Ishikawa (cell line): ENCODE results near the gene EYA3.

Source experiments
- CEBPB ChIP-seq: IDR thresholded peaks from 2 replicates; pipeline ENCODE4 v1.6.1; 2012
- CREB1 ChIP-seq: IDR thresholded peaks from 2 replicates; pipeline ENCODE4 v1.6.1; 2012; ENCODE audit warnings: low read depth
- EGR1 ChIP-seq: IDR thresholded peaks from 2 replicates; pipeline ENCODE4 v1.6.1; 2012
- EP300 ChIP-seq: IDR thresholded peaks from 2 replicates; pipeline ENCODE4 v1.6.1; 2012; ENCODE audit warnings: borderline replicate concordance
- RAD21 ChIP-seq: IDR thresholded peaks from 2 replicates; pipeline ENCODE4 v1.6.1; 2012; ENCODE audit warnings: low read depth
- TCF12 ChIP-seq: IDR thresholded peaks from 2 replicates; pipeline ENCODE4 v1.6.1; 2012; ENCODE audit warnings: low read depth
- TEAD4 ChIP-seq: IDR thresholded peaks from 2 replicates; pipeline ENCODE4 v1.6.1; 2012
- YY1 ChIP-seq: IDR thresholded peaks from 2 replicates; pipeline ENCODE4 v1.6.1; 2012; ENCODE audit warnings: low read depth
- TF ChIP-seq, protein P1 (sequence below): IDR thresholded peaks from 2 replicates; pipeline ENCODE4 v1.6.1; 2012
- TF ChIP-seq, protein P2 (sequence below): IDR thresholded peaks from 2 replicates; pipeline ENCODE4 v1.6.1; 2012; ENCODE audit warnings: low read depth, mild to moderate bottlenecking

DNA sequence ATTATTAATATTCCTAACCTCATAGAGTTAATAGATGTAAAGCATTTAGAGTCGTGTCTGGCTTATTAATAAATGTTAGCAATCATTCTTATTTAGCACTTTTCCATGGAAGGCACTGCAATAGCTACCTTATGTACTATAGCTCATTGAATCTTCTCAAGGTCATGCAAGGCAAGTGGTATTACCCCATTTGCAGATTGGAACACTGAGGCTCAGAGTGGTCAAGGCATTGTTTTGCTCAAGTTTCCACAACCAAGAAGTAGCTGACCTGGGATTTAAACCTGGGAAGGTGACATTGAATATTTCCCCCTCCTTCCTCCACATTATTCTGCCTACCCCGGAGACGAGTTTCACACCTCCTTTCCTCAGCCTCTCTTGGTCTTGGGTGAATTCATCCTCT is 37.8 kb upstream of the EYA3 start:
- TF ChIP-seq EP300 = no peak
- TF ChIP-seq YY1 = no peak
- TF ChIP-seq CEBPB = no peak
- TF ChIP-seq EGR1 = no peak
- no peak for TF ChIP-seq TEAD4
- TF ChIP-seq, protein P1, sequence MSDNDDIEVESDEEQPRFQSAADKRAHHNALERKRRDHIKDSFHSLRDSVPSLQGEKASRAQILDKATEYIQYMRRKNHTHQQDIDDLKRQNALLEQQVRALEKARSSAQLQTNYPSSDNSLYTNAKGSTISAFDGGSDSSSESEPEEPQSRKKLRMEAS = no peak
- TF ChIP-seq RAD21 = no peak
- no peak for TF ChIP-seq TCF12
- TF ChIP-seq, protein P2, sequence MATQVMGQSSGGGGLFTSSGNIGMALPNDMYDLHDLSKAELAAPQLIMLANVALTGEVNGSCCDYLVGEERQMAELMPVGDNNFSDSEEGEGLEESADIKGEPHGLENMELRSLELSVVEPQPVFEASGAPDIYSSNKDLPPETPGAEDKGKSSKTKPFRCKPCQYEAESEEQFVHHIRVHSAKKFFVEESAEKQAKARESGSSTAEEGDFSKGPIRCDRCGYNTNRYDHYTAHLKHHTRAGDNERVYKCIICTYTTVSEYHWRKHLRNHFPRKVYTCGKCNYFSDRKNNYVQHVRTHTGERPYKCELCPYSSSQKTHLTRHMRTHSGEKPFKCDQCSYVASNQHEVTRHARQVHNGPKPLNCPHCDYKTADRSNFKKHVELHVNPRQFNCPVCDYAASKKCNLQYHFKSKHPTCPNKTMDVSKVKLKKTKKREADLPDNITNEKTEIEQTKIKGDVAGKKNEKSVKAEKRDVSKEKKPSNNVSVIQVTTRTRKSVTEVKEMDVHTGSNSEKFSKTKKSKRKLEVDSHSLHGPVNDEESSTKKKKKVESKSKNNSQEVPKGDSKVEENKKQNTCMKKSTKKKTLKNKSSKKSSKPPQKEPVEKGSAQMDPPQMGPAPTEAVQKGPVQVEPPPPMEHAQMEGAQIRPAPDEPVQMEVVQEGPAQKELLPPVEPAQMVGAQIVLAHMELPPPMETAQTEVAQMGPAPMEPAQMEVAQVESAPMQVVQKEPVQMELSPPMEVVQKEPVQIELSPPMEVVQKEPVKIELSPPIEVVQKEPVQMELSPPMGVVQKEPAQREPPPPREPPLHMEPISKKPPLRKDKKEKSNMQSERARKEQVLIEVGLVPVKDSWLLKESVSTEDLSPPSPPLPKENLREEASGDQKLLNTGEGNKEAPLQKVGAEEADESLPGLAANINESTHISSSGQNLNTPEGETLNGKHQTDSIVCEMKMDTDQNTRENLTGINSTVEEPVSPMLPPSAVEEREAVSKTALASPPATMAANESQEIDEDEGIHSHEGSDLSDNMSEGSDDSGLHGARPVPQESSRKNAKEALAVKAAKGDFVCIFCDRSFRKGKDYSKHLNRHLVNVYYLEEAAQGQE = no peak
- no peak for TF ChIP-seq CREB1
